Adipocyte (in vitro differentiated cells): ENCODE data around the gene ALDH7A1.

Experiments
- DNase-seq: peaks from one replicate; pipeline ENCODE4 v3.0.0-alpha.2; 2015; ENCODE audit warnings: low read depth
- H3K27me3 ChIP-seq: replicated peaks from 2 replicates; pipeline ENCODE4 v1.7.0; 2013; ENCODE audit warnings: mild to moderate bottlenecking, low read length, moderate library complexity; ENCODE audit not compliant: control insufficient read depth, insufficient read depth
- H3K36me3 ChIP-seq: 2 replicates; pipeline ENCODE4 v1.7.0; 2013; ENCODE audit warnings: low read length, mild to moderate bottlenecking, moderate library complexity; ENCODE audit not compliant: control insufficient read depth, insufficient read depth, severe bottlenecking
- H3K4me1 ChIP-seq: 2 replicates; pipeline ENCODE4 v1.7.0; 2013; ENCODE audit warnings: mild to moderate bottlenecking, low read length, moderate library complexity; ENCODE audit not compliant: control insufficient read depth, insufficient read depth
- H3K4me3 ChIP-seq: 2 replicates; pipeline ENCODE4 v1.7.0; 2013; ENCODE audit warnings: mild to moderate bottlenecking, low read length, moderate library complexity
- H3K9ac ChIP-seq: 2 replicates; pipeline ENCODE4 v1.7.0; 2013; ENCODE audit warnings: mild to moderate bottlenecking, low read length, moderate library complexity
- H3K9me3 ChIP-seq: 2 replicates; pipeline ENCODE4 v1.7.0; 2013; ENCODE audit warnings: mild to moderate bottlenecking, low read length, moderate library complexity; ENCODE audit not compliant: control insufficient read depth

The ALDH7A1 gene

GRCh38 chr5:126516133-126516532 lies 78.9 kb downstream of the ALDH7A1 start:
- DNase-seq: peak; percentile 66
- Histone ChIP-seq H3K9me3 (no peaks in the 10 kb centered on the region), H3K27me3 (no peaks in the 10 kb centered on the region), H3K4me3 (no peak overlapping the region), H3K4me1 (peaks cover 40% of the 10 kb centered on the region), H3K36me3 (no peaks in the 10 kb centered on the region), H3K9ac (no peak overlapping the region)

- no peak overlapping the region for H3K9ac ChIP-seq
- no peaks in the 10 kb centered on the region for H3K9me3 ChIP-seq
- H3K4me1 ChIP-seq: peaks cover 36% of the 10 kb centered on the region
- DNase-seq: no peak
- H3K4me3 ChIP-seq: no peak overlapping the region
- no peaks in the 10 kb centered on the region for H3K27me3 ChIP-seq
- no peaks in the 10 kb centered on the region for H3K36me3 ChIP-seq
These were observed 79.7 kb downstream of the ALDH7A1 start for GRCh38 chr5:126515337-126515736.

GRCh38 chr5:126514558-126515141 lies 80.4 kb downstream of the ALDH7A1 start:
- Histone ChIP-seq H3K9me3 (no peaks in the 10 kb centered on the region), H3K36me3 (no peaks in the 10 kb centered on the region), H3K27me3 (no peaks in the 10 kb centered on the region), H3K4me3 (no peak overlapping the region), H3K9ac (no peak overlapping the region), H3K4me1 (peaks cover 33% of the 10 kb centered on the region)
- DNase-seq: no peak

GRCh38 chr5:126514131-126514557 lies 80.9 kb downstream of the ALDH7A1 start:
- no peak for DNase-seq

GRCh38 chr5:126513703-126514102 lies 81.3 kb downstream of the ALDH7A1 start:
- Histone ChIP-seq H3K36me3 (no peaks in the 10 kb centered on the region), H3K4me1 (peaks cover 35% of the 10 kb centered on the region), H3K4me3 (no peak overlapping the region), H3K9ac (no peak overlapping the region), H3K9me3 (no peaks in the 10 kb centered on the region), H3K27me3 (no peaks in the 10 kb centered on the region)
- no peak for DNase-seq

More at GRCh38 chr5:126514131-126514557, 80.9 kb downstream of the ALDH7A1 start:
- Histone ChIP-seq H3K4me3 (no peak overlapping the region), H3K4me1 (peaks cover 33% of the 10 kb centered on the region), H3K36me3 (no peaks in the 10 kb centered on the region), H3K9ac (no peak overlapping the region), H3K27me3 (no peaks in the 10 kb centered on the region), H3K9me3 (no peaks in the 10 kb centered on the region)

- no peaks in the 10 kb centered on the region for H3K36me3 ChIP-seq
- H3K9ac ChIP-seq: no peak overlapping the region
- peaks cover 39% of the 10 kb centered on the region for H3K4me1 ChIP-seq
- no peak overlapping the region for H3K4me3 ChIP-seq
- H3K9me3 ChIP-seq: no peaks in the 10 kb centered on the region
- DNase-seq: no peak
- H3K27me3 ChIP-seq: no peaks in the 10 kb centered on the region
These were observed 81.7 kb downstream of the ALDH7A1 start for GRCh38 chr5:126513302-126513701.

GRCh38 chr5:126512451-126512850 lies 82.6 kb downstream of the ALDH7A1 start:
- H3K9me3 ChIP-seq: no peaks in the 10 kb centered on the region
- no peaks in the 10 kb centered on the region for H3K36me3 ChIP-seq
- no peak overlapping the region for H3K9ac ChIP-seq
- no peak for DNase-seq
- H3K4me1 ChIP-seq: peaks cover 39% of the 10 kb centered on the region
- no peaks in the 10 kb centered on the region for H3K27me3 ChIP-seq
- no peak overlapping the region for H3K4me3 ChIP-seq

- H3K36me3 ChIP-seq: no peaks in the 10 kb centered on the region
- no peak for DNase-seq
- no peak overlapping the region for H3K9ac ChIP-seq
- H3K4me3 ChIP-seq: no peak overlapping the region
- no peaks in the 10 kb centered on the region for H3K27me3 ChIP-seq
- no peaks in the 10 kb centered on the region for H3K9me3 ChIP-seq
- H3K4me1 ChIP-seq: peaks cover 39% of the 10 kb centered on the region
These were observed 83.1 kb downstream of the ALDH7A1 start for GRCh38 chr5:126511961-126512360.

- Histone ChIP-seq H3K4me3 (no peak overlapping the region), H3K9ac (no peak overlapping the region), H3K27me3 (no peaks in the 10 kb centered on the region), H3K4me1 (peaks cover 25% of the 10 kb centered on the region), H3K9me3 (no peaks in the 10 kb centered on the region), H3K36me3 (no peaks in the 10 kb centered on the region)
- DNase-seq: no peak
These were observed 85.7 kb downstream of the ALDH7A1 start for GRCh38 chr5:126509339-126509738.

GRCh38 chr5:126508962-126509279 lies 86.1 kb downstream of the ALDH7A1 start:
- Histone ChIP-seq H3K4me3 (peak overlapping the region; percentile 28), H3K9me3 (no peaks in the 10 kb centered on the region), H3K27me3 (no peaks in the 10 kb centered on the region), H3K4me1 (peaks cover 26% of the 10 kb centered on the region), H3K9ac (peak overlapping the region; percentile 31), H3K36me3 (no peaks in the 10 kb centered on the region)
- peak; percentile 39 for DNase-seq

- peak overlapping the region; percentile 28 for H3K4me3 ChIP-seq
- H3K9ac ChIP-seq: peak overlapping the region; percentile 31
- peaks cover 29% of the 10 kb centered on the region for H3K4me1 ChIP-seq
- no peak for DNase-seq
- H3K27me3 ChIP-seq: no peaks in the 10 kb centered on the region
- no peaks in the 10 kb centered on the region for H3K36me3 ChIP-seq
- no peaks in the 10 kb centered on the region for H3K9me3 ChIP-seq
These were observed 86.6 kb downstream of the ALDH7A1 start for GRCh38 chr5:126508251-126508961.

GRCh38 chr5:126506079-126506478 lies 88.9 kb downstream of the ALDH7A1 start:
- Histone ChIP-seq H3K4me3 (no peak overlapping the region), H3K9ac (no peak overlapping the region), H3K36me3 (no peaks in the 10 kb centered on the region), H3K9me3 (no peaks in the 10 kb centered on the region), H3K27me3 (no peaks in the 10 kb centered on the region), H3K4me1 (peaks cover 32% of the 10 kb centered on the region)
- DNase-seq: no peak
